ENCODE results near the gene CFL2.

DNA sequence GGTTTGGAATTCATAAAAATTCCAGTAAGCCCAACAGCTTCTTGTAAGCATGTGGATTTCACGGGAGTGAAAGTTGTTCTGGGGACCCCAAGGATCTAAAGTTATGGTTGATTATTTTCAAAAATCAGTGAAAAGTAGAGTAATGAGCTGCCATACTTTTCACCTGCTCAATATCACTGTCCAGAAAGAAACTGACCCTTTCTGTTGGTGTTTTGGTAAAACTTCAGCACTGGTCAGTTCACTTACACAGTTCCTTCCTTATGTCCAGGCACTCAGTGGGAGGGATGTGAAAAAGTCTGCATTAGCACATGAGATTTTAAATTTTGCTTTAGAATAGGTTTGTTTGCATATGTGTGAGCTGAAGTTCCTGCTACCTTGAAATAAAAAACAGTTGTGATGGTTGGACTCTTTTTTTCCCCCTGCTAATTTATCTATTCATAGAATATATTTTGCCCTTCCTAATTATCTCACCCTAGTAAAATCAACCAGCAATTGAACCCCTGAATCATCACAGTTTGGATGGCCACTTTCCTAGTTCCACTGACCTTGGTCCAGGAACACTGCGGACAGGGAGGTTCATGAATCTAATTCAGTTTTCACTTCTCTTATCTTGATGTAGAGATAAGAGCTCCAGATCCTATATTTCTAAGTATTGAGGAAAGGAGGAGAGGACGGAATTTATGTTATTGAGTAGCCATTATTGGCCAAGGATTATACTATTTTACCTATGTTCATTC lies 25.8 kb downstream of the CFL2 start:
- TF ChIP-seq CTCF (IDR thresholded peaks at IDR 0.05) (no peak), EP300 (IDR thresholded peaks at IDR 0.05; ENCODE audit: low read depth) (no peak), POLR2A (IDR thresholded peaks at IDR 0.05) (no peak)
